Measurements from ENCODE around the gene RAPGEF4.
A peak's percentile ranks its signal among the peaks of the same experiment; 100 is the strongest.

Gene RAPGEF4

GRCh38 chr2:172826522-172826921, 90.9 kb downstream of the RAPGEF4 start:
- no peak for DNase-seq (ENCODE audit: low read depth)

- peak; percentile 22 for DNase-seq (ENCODE audit: low read depth)
Observed at GRCh38 chr2:172829229-172829628, 93.6 kb downstream of the RAPGEF4 start.

- DNase-seq (ENCODE audit: low read depth) = no peak
Observed at GRCh38 chr2:172830482-172830881, 94.8 kb downstream of the RAPGEF4 start.

- DNase-seq (ENCODE audit: low read depth) = no peak
Observed at GRCh38 chr2:172833898-172834297, 98.3 kb downstream of the RAPGEF4 start.

- DNase-seq (ENCODE audit: low read depth) = no peak
Observed at GRCh38 chr2:172834881-172835280, 99.2 kb downstream of the RAPGEF4 start.

- peak; percentile 19 for DNase-seq (ENCODE audit: low read depth)
Observed at GRCh38 chr2:172836347-172836821, 100.7 kb downstream of the RAPGEF4 start.

- no peak for DNase-seq (ENCODE audit: low read depth)
Observed at GRCh38 chr2:172836827-172837226, 101.2 kb downstream of the RAPGEF4 start.

GRCh38 chr2:172839446-172839845, 103.8 kb downstream of the RAPGEF4 start:
- DNase-seq (ENCODE audit: low read depth) = no peak

GRCh38 chr2:172842511-172843265, 107.0 kb downstream of the RAPGEF4 start:
- no peak for DNase-seq (ENCODE audit: low read depth)

- DNase-seq (ENCODE audit: low read depth) = no peak
Observed at GRCh38 chr2:172843266-172843582, 107.6 kb downstream of the RAPGEF4 start.

- no peak for DNase-seq (ENCODE audit: low read depth)
Observed at GRCh38 chr2:172843902-172844715, 108.5 kb downstream of the RAPGEF4 start.

- no peak for DNase-seq (ENCODE audit: low read depth)
Observed at GRCh38 chr2:172845028-172845630, 109.5 kb downstream of the RAPGEF4 start.

- no peak for DNase-seq (ENCODE audit: low read depth)
Observed at GRCh38 chr2:172846551-172846950, 110.9 kb downstream of the RAPGEF4 start.

GRCh38 chr2:172847188-172847587, 111.5 kb downstream of the RAPGEF4 start:
- no peak for DNase-seq (ENCODE audit: low read depth)

- no peak for DNase-seq (ENCODE audit: low read depth)
Observed at GRCh38 chr2:172848519-172848918, 112.9 kb downstream of the RAPGEF4 start.

- no peak for DNase-seq (ENCODE audit: low read depth)
Observed at GRCh38 chr2:172849519-172850217, 114.0 kb downstream of the RAPGEF4 start.

GRCh38 chr2:172855588-172855987, 119.9 kb downstream of the RAPGEF4 start:
- DNase-seq (ENCODE audit: low read depth) = no peak

- no peak for DNase-seq (ENCODE audit: low read depth)
Observed at GRCh38 chr2:172856606-172857005, 121.0 kb downstream of the RAPGEF4 start.

- no peak for DNase-seq (ENCODE audit: low read depth)
Observed at GRCh38 chr2:172858473-172858745, 122.8 kb downstream of the RAPGEF4 start.

- no peak for DNase-seq (ENCODE audit: low read depth)
Observed at GRCh38 chr2:172859581-172860335, 124.1 kb downstream of the RAPGEF4 start.

GRCh38 chr2:172860336-172860707, 124.7 kb downstream of the RAPGEF4 start:
- DNase-seq (ENCODE audit: low read depth) = no peak

- no peak for DNase-seq (ENCODE audit: low read depth)
Observed at GRCh38 chr2:172861098-172861497, 125.5 kb downstream of the RAPGEF4 start.
